GF-D8 (cell line): ENCODE data around the gene SUN2.

ENCODE experiments used
- DNase-seq: peaks from one replicate; lab custom pipeline; 2025; lab: John Stamatoyannopoulos, UW

Gene SUN2

DNA sequence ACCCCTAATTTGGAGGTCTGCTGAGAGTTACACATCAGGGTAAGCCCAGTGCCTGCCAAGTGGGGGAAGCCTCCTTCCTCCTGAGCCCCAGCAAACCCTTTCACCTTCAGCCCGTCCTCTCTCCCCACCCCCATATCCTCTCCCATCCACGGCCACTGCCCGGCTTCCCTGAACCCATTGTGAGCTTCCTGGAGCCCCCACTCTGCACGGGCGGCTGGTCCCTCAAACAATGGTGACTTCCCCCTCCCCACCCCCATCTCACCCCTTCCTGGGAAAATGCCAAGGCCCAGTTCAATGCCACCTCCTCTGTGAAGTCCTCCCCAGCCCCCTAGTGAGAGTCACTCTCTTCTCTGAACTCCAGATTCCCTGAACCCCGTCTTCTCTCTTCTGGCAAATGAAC lies 20.3 kb upstream of the SUN2 start:
- no peak for DNase-seq

GRCh38 chr22:38775656-38776055 lies 19.9 kb upstream of the SUN2 start:
- no peak for DNase-seq

GRCh38 chr22:38774496-38775166 lies 18.8 kb upstream of the SUN2 start:
- DNase-seq, result no peak

DNA sequence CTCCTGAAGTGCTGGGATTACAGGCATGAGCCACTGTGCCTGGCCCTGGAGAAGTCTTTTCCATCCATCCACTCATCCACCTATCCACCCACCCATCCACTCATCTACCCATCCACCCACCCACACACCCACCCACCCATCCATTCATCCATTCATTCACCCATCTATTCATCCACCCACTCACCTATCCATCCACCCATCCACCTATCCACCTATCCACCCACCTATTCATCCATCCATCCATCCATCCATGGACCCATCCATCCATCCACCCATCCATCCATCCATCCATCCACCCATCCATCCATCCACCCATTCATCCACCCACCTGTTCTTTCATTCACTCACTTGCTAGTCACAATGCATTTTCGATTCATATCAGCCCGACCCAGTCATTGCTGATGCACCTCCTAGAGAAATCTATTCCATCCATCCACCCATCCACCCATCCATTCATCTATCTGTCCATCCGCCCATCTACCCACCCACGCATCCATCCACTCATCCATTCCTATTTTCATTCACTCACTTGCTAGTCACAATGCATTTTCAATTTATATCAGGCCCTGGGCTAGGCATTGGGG lies 17.7 kb upstream of the SUN2 start:
- no peak for DNase-seq

- no peak for DNase-seq
These were observed 16.8 kb upstream of the SUN2 start for GRCh38 chr22:38772623-38772873.

DNA sequence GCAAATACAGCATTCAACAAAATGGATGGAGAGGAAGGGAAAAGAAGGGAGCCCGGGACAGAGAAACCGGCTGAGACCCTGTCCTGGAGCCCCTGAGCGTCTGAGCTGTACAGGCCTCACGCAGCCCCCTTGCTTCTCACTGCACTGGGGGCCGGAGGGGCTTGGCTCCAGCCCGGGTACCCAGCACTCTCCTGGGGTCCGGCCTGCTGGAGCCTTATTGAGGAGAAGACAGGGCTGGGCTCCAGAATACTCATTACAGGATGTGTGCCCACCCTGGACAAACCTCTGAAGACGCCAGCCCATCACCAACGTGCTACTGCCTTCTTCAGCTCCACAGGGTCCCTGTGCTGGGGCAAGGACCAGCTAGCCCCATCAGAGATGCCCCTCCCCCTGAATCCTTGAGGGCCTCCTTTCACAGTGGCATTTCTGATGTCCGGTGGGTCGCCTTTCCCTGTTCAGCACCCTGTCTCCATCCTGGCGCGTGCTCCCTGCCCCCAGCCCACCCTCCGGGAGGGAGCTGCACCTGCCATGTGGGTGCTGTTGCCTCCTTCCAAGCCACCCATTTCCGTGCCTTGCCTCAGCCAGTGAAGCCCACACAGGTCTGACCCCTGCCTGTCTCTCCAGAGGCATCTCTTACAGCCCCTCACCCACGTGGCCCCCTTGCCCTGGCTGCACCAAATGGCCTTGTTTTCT lies 14.6 kb upstream of the SUN2 start:
- DNase-seq, result no peak

DNA sequence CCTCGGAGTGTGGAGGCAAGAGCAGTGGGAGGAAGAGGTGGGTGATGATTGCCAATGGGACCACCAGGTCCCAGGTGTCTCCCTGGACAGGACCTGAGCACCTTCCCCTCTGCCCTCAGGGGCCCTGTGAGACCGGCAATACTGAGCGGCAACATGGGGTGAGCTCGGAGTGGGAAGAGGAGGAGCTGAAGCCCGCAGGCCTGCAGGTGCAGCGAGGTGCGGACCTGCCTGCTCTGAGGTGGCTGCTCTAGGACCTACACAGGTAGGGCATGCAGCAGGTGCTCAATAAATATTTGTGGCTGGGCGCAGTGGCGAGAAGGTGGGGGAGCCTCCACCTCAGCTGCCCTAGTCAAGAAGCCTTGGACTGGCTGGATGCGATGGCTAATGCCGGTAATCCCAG lies 12.2 kb upstream of the SUN2 start:
- DNase-seq, result no peak

- DNase-seq, result no peak
These were observed 11.5 kb upstream of the SUN2 start for GRCh38 chr22:38767313-38767712.

GRCh38 chr22:38766076-38766777 lies 10.4 kb upstream of the SUN2 start:
- no peak for DNase-seq

DNA sequence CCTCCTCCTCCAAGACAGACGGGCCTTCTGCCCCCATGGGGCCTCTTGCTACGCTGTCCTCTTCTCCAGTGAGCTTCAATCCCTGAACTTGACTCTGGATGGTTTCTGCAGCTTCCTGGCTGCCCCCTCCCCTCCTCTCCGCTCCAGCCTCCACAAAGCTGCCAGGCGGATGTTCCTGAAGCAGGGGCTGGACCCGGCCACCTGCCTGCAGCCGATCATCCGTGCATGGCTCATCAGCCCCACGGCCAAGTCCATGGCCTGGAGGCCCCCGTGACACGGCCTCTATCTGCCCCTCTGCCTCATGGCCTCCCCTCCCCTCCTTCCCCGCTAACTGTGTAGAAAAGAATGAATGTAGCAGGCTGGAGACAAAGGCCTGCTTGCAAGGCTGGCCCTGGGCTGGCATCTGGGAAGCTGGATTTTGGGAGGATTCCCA lies 6.8 kb upstream of the SUN2 start:
- no peak for DNase-seq

DNA sequence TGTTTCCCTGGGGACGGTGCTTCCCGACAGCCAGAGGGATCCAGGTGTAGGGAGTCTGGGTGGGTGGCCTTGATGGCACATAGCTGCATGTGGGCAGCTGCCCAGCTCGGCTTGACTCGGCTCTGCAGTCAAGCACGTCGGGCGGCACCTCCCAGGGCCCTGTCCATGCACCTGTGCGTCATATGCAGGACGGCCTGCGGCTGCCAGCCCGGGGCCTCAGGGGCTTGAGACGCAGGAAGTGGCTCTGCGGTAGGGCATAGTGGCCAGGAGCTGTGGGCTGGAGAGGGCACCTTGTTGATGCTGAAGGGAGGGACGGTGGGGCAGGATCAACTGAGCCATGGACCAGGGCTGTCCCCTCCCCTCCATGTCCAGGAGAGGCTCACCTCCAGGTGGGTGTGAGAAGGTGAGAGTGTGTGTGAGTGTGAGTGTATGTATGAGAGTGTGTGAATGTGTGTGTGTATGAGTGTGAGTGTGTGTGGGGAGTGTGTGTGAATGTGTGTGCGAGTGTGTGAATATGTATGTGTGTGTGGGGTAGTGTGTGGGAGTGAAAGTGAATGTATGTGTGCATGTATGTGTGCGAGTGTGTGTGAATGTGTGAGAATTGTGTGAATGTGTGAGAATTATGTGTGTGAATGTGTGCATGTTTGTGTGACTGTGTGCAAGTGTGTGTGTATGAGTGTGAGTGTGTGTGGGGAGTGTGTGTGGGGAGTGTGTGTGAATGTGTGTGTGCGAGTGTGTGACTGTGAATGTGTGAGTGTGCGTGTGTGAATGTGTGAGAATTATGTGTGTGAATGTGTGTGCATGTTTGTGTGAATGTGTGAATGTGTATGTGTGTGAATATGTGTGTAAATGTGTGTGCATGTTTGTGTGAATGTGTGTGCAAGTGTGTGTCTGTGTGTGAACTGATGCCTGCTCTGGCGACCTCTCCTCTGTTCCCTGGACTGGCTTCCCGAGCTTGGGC lies 5.7 kb upstream of the SUN2 start:
- no peak for DNase-seq

- no peak for DNase-seq
These were observed 4.8 kb upstream of the SUN2 start for GRCh38 chr22:38760477-38761201.

DNA sequence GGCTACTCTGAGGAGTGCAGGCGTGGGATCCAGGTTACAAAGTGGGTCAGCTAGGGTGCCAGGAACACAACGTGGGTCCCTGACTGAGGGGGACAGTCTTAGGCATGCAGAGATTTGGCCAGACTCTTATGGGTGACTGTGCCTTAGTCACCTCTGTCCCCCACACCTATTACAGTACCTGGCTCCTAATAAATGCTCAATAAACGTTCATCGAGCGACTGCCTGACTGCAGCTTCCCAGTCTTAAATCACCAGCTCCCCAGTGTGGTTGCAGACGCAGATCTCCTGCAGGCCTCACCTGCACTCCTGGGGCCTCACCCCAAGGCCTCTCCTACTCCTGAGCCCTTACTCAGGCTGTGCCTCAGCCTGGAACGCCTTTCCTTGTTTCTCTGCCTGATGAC lies 3.2 kb upstream of the SUN2 start:
- no peak for DNase-seq

DNA sequence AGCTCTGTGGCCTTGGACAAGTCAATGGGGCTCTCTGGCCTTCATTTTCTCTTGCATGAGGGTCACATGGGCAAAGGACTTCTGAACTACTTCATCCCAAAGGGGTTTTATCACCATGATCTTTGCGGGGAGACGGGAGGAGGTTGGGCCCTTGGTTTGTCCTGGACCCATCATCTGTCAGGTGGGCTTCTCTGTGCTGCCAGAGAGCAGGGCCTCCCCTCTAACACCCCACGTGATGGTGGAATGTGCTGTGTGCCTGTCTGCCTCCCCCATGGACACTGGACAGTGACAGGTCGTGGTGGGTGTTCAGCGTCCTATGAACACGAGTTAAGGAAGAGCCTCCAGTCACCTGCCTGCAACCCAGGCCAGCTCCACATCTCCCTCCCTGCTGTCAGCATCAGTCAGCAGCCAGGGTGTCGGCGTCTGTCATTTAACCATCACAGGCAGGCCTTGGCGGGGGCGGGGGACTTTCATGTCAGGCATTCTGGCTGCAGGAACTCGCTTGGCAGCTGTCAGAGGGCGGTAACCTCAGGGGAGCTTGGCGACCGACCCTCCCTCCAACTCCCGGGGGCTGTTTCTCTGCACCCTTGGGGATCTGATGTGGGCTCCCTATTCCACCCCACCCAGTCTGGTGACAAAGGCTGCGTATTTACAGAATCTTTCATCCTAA lies 2.6 kb upstream of the SUN2 start:
- no peak for DNase-seq

DNA sequence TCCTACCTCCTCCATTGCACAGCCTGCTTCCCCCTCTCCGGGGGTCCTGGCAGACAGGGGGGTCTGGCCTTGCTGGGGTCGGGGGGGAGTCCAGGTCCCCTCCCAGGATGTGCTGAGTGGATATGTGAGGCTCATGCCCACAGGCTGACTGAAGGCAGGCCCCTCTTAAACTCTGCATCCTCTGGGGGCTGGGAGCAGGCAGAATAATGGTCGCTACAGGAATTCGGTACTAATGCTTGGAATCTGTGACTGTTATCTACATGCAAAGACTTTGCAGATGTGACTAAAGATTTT lies 1.6 kb upstream of the SUN2 start:
- no peak for DNase-seq

DNA sequence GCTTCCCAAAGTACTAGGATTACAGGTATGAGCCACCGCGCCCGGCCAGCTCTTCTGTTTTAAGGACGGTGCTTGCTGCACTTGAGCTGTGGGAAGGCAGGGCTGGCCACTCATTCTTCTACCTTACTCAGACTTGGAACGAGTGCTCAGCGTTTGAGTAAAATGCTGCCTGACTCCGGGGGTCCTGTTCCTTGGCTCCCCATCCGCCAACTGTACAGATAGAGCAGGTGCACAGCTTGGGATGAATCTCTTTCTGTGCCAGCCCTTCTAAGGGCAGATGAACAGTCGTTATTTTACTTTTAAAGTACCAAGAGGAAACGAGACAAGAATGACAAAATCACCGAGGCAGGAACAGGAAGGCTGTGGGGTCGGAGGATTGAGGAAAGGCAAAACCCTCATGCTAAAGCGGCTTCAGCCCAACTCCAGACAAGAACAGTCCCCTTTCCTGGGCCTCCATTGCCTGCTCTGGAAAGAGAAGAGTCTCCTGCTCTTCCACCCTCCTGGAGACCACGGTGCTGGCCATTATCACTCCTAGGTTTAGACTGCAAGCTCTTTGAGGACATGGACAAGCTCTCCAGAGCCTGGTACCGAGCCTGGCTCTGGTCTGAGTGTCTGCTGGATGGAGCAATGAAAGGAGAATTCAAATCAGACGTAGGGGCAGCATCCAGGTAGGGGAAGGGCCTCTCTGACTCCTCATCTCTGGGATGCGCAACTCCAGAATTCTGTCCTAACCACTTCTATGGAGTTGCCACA lies 1.1 kb upstream of the SUN2 start:
- DNase-seq, result peak; percentile 43

DNA sequence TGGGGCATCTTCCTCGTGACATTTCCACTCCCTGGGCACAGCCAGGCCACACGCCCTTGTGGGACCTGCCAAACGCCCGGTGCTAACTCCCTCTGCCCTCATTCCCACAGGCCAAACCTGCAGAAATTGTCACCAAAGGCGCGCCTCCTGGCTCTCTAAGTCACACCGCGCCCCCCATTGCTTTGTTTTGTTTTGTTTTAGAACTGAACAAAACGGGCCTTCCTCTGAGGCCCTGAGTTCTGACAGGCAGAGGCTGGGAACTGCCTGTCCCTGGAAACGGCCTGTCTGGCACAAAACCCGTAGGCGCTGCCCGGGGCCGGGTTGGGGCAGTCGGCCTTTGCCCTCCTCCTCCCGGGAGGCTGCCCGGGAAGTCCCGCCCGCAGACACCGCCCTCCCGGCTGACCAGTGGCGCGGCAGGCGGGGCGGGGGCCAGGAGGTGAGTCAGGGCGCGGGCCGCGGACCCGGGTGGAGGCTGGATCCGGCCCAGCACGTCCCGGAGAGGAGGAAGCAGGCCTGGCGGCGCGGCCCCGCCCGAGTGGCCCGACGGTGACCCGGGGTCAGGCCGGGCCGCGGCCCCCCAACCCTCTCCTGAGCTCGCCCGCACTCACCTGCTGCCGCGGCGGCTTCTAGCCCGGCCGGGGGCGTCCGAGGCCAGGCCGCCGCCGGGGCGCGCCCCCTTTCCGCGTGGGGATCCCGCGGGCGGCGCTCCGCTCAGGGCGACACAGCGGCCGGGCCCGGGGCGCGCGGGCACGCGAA lies 465 bp downstream of the SUN2 start:
- DNase-seq, result peak; percentile 32

- peak; percentile 35 for DNase-seq
These were observed 1.0 kb downstream of the SUN2 start for GRCh38 chr22:38754751-38755154.

DNA sequence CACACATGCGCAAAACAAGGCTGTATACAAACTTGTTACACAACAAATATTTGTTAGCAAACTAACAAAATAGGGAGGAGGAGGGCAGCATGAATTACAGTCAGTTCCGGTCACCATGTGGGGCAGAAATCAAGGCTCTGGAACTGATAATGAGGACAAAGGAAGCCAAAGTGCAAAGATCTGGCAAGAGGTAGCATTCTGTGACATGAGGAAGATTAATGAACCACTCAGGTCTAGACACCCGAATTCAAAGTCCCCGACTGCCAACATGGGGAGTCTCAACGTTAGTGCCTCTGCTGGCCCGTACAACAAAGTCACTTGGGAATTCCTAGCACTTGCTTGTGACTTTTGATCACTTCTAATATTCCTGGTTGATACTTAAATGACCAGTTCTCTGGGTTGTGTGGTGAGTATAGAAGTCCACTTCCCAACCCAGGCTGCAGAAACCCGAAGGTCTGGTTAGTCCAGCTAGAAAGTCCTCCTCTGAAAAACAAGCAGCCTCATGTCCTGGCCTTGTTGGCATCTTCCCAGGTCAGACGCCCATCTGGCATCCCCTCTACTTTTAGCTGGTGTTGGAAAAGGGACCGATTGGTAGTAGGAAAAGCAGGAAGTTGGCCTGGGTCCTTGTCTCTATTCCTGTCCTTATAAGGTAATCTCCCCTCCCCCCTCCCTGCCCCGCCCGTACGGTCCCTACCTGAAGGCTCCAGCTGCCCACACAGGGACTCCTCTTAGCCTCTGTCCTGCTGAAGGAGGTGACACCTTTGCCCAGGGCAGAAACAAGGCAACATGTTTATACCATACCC lies 1.6 kb downstream of the SUN2 start:
- DNase-seq, result no peak
